ENCODE data around the gene TMPRSS7. TPM values are rescaled to one million over a fixed set of nuclear protein-coding genes. Genes with fewer than 3 reads are reported as not detected.

Gene TMPRSS7
- total RNA-seq, 1 donor from 2014 or later, result not detected

- no peaks in the 10 kb centered on the region for H3K9me3 Mint-ChIP-seq (ENCODE audit: low read depth)
- TF ChIP-seq, protein P1, sequence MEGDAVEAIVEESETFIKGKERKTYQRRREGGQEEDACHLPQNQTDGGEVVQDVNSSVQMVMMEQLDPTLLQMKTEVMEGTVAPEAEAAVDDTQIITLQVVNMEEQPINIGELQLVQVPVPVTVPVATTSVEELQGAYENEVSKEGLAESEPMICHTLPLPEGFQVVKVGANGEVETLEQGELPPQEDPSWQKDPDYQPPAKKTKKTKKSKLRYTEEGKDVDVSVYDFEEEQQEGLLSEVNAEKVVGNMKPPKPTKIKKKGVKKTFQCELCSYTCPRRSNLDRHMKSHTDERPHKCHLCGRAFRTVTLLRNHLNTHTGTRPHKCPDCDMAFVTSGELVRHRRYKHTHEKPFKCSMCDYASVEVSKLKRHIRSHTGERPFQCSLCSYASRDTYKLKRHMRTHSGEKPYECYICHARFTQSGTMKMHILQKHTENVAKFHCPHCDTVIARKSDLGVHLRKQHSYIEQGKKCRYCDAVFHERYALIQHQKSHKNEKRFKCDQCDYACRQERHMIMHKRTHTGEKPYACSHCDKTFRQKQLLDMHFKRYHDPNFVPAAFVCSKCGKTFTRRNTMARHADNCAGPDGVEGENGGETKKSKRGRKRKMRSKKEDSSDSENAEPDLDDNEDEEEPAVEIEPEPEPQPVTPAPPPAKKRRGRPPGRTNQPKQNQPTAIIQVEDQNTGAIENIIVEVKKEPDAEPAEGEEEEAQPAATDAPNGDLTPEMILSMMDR (IDR thresholded peaks at IDR 0.05; ENCODE audit: unreplicated experiment), result no peak
- no peaks in the 10 kb centered on the region for H3K27me3 Mint-ChIP-seq
- H3K36me3 Mint-ChIP-seq (ENCODE audit: insufficient read depth), result no peaks in the 10 kb centered on the region
- H3K4me1 Mint-ChIP-seq (ENCODE audit: low read depth), result peaks cover 9% of the 10 kb centered on the region
- H3K4me3 Mint-ChIP-seq (ENCODE audit: low read depth), result no peak overlapping the region
- H3K27ac Mint-ChIP-seq, result no peak overlapping the region
- no peak for DNase-seq (ENCODE audit: low spot score, unreplicated experiment)
Observed at GRCh38 chr3:112009670-112010069, 24.9 kb upstream of the TMPRSS7 start.

GRCh38 chr3:112010636-112011035 lies 23.9 kb upstream of the TMPRSS7 start:
- H3K4me3 Mint-ChIP-seq (ENCODE audit: low read depth), result no peak overlapping the region
- peaks cover 2% of the 10 kb centered on the region for H3K4me1 Mint-ChIP-seq (ENCODE audit: low read depth)
- DNase-seq (ENCODE audit: low spot score, unreplicated experiment), result no peak
- TF ChIP-seq, protein P1 (IDR thresholded peaks at IDR 0.05; ENCODE audit: unreplicated experiment), result no peak
- no peak overlapping the region for H3K27ac Mint-ChIP-seq
- H3K9me3 Mint-ChIP-seq (ENCODE audit: low read depth), result no peaks in the 10 kb centered on the region
- H3K27me3 Mint-ChIP-seq, result no peaks in the 10 kb centered on the region
- no peaks in the 10 kb centered on the region for H3K36me3 Mint-ChIP-seq (ENCODE audit: insufficient read depth)

DNA sequence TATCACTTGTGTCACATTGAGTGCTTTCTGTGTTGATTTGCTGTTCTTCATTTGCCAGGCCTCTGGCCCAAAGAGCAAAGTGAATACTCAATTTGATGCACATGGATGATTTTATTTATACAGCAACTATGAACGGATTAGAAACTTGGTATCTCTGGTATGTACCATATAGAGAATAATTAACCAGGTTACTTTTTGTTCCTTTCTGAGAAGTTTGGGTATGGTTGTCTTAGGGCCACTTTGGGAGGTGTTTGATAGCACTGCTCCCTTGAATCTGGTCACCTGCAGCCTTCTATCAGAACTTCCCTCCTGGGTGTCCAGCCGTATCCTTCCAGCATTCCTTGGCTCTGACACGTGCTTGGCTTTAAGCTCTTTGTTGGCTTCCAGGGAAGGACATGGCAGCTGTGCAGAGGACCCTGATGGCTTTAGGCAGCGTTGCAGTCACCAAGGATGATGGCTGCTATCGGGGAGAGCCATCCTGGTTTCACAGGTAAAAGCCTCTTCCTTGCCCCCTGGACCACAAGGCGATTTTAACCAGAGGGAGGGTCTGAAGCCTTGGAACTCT lies 23.1 kb upstream of the TMPRSS7 start:
- TF ChIP-seq, protein P1 (IDR thresholded peaks at IDR 0.05; ENCODE audit: unreplicated experiment), result no peak
- no peak overlapping the region for H3K4me3 Mint-ChIP-seq (ENCODE audit: low read depth)
- H3K27ac Mint-ChIP-seq, result no peak overlapping the region
- DNase-seq (ENCODE audit: low spot score, unreplicated experiment), result no peak
- H3K27me3 Mint-ChIP-seq, result no peaks in the 10 kb centered on the region
- H3K4me1 Mint-ChIP-seq (ENCODE audit: low read depth), result peaks cover 2% of the 10 kb centered on the region
- H3K9me3 Mint-ChIP-seq (ENCODE audit: low read depth), result no peaks in the 10 kb centered on the region
- H3K36me3 Mint-ChIP-seq (ENCODE audit: insufficient read depth), result no peaks in the 10 kb centered on the region

DNA sequence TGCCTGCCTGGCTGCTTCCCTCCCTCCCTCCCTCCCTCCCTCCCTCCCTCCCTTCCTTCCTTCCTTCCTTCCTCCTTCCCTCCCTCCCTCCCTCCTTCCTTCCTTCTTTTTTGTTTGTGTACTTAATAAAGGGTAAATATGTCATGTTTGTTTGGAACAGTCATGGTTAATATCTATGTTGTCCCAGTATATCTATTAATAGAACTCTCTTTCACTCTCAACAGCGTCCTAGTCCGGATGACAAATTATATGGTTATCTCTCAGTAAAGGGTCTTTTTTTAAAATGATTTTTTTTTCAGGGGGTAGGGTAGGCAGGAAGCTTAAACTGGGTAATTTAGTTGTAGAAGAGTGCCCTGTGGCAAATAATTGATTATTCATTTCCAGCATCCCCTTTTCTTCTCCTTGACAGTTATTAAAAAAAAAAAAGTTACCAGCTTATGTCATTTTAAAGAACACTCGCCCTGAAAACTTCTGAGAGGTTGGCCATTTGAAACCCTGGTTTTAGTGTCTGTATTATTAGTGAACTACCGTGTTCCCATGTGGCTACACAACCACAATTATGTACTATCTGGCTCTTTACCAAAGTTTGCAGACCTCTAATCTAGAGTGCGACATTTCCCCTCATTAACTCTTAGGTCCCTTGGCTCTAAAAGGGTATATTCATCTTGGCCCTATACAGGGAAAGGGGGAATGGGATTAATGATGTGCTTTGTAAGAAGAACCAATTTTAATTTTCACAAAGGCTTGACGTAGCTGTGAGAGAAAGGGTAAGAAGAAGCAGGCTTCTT lies 22.1 kb upstream of the TMPRSS7 start:
- Mint-ChIP-seq H3K27me3 (no peaks in the 10 kb centered on the region), H3K4me1 (ENCODE audit: low read depth) (peaks cover 2% of the 10 kb centered on the region), H3K27ac (peak overlapping the region; percentile 43), H3K4me3 (ENCODE audit: low read depth) (no peak overlapping the region), H3K36me3 (ENCODE audit: insufficient read depth) (no peaks in the 10 kb centered on the region), H3K9me3 (ENCODE audit: low read depth) (no peaks in the 10 kb centered on the region)
- TF ChIP-seq, protein P1 (IDR thresholded peaks at IDR 0.05; ENCODE audit: unreplicated experiment), result no peak
- no peak for DNase-seq (ENCODE audit: low spot score, unreplicated experiment)

GRCh38 chr3:112013058-112013783 lies 21.3 kb upstream of the TMPRSS7 start:
- Mint-ChIP-seq H3K27ac (no peak overlapping the region), H3K4me3 (ENCODE audit: low read depth) (no peak overlapping the region), H3K36me3 (ENCODE audit: insufficient read depth) (no peaks in the 10 kb centered on the region), H3K27me3 (no peaks in the 10 kb centered on the region), H3K9me3 (ENCODE audit: low read depth) (no peaks in the 10 kb centered on the region), H3K4me1 (ENCODE audit: low read depth) (peaks cover 2% of the 10 kb centered on the region)
- DNase-seq (ENCODE audit: low spot score, unreplicated experiment), result peak; percentile 26
- TF ChIP-seq, protein P1 (IDR thresholded peaks at IDR 0.05; ENCODE audit: unreplicated experiment), result peak; percentile 74
